ENCODE measurements around the gene CTNNA1.

GRCh38 chr5:138961221-138961620 is 208.0 kb downstream of the CTNNA1 start:
- TF ChIP-seq CTCF (IDR thresholded peaks at IDR 0.05) = no peak
- no peak for TF ChIP-seq POLR2A (IDR thresholded peaks at IDR 0.05)

Measured in adrenal gland (tissue), 5 donors.